D721Med (cell line): ENCODE measurements around the gene RYR1.
"Not testable (repeated sequence)": the region's sequence is repeated elsewhere in the genome, so short reads cannot be mapped to it uniquely, and the experiment has no call there.

Experiments used
- DNase-seq: peaks from one replicate; pipeline ENCODE4 v3.0.0; 2011; ENCODE audit warnings: low spot score; ENCODE audit not compliant: insufficient read length
- FAIRE-seq: peaks from 2 replicates; lab custom pipeline; 2011; peaks lifted over from hg19 to GRCh38; lab: Jason Lieb, UNC
- TF ChIP-seq, protein P1 (sequence below): IDR thresholded peaks from 2 replicates; pipeline ENCODE4 v1.5.1; 2012; ENCODE audit warnings: mild to moderate bottlenecking, control low read depth; ENCODE audit not compliant: insufficient read depth; ENCODE audit errors: missing control alignments

RYR1 gene

DNA sequence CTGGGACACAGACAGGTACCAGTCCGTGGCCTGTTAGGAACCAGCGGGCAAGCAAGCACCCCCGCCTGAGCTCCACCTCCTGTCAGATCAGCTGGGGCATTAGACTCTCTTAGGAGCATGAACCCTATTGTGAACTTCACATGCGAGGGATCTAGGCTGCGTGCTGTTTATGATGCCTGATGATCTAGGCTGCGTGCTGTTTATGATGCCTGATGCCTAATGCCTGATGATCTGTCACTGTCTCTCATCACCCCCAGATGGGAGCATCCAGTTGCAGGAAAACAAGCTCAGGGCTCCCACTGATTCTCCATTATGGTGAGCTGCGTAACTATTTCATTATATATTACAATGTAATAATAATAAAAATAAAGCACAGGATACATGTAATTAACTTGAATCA lies 11.1 kb upstream of the RYR1 start:
- FAIRE-seq (no peak), DNase-seq (no peak)
- TF ChIP-seq, protein P1, sequence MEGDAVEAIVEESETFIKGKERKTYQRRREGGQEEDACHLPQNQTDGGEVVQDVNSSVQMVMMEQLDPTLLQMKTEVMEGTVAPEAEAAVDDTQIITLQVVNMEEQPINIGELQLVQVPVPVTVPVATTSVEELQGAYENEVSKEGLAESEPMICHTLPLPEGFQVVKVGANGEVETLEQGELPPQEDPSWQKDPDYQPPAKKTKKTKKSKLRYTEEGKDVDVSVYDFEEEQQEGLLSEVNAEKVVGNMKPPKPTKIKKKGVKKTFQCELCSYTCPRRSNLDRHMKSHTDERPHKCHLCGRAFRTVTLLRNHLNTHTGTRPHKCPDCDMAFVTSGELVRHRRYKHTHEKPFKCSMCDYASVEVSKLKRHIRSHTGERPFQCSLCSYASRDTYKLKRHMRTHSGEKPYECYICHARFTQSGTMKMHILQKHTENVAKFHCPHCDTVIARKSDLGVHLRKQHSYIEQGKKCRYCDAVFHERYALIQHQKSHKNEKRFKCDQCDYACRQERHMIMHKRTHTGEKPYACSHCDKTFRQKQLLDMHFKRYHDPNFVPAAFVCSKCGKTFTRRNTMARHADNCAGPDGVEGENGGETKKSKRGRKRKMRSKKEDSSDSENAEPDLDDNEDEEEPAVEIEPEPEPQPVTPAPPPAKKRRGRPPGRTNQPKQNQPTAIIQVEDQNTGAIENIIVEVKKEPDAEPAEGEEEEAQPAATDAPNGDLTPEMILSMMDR, result no peak

DNA sequence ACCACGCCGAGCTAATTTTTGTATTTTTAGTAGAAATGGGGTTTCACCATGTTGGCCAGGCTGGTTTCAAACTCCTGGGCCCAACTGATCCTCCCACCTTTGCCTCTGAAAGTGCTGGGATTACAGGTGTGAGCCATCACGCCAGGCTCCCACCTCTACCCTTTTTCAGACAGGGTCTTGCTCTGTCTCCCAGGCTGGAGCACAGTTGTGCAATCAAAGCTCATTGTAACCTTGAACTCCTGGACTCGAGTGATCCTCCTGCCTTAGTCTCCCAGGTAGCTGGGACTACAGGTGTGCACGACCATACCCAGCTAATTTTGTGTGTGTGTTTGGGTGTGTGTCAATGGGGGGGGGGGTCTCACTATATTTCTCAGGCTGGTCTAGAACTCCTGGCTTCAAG lies 9.2 kb upstream of the RYR1 start:
- FAIRE-seq (no peak), DNase-seq (no peak)
- TF ChIP-seq, protein P1, result no peak

DNA sequence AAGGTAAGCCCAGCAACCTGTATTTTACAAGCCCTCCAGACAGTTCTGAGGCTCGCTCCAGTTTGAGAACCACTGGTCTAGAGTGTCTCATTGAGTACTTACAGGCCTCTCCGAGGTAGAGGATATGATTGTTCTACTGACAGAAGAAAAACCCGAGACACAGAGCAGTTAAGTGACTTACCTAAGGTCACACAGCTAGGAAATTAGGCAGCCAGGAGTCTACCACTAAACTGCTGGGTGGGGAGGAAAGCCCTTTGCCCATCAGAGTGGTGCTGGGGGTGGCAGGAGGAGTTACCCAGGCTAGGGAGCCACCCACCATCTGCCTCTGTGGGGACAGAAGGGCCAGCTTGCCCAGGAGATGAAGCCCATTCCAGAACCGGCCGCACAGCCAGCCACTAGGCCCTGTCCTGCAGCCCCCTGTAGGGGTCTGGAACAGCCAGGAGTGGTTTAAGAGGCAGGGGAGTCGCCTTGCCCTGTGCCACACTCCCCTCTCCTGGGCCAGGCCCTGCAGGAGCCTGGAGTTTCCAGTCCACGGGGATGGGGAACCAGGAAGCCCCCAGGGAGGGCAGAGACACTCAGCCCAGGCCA lies 8.2 kb upstream of the RYR1 start:
- DNase-seq (no peak), FAIRE-seq (no peak)

DNA sequence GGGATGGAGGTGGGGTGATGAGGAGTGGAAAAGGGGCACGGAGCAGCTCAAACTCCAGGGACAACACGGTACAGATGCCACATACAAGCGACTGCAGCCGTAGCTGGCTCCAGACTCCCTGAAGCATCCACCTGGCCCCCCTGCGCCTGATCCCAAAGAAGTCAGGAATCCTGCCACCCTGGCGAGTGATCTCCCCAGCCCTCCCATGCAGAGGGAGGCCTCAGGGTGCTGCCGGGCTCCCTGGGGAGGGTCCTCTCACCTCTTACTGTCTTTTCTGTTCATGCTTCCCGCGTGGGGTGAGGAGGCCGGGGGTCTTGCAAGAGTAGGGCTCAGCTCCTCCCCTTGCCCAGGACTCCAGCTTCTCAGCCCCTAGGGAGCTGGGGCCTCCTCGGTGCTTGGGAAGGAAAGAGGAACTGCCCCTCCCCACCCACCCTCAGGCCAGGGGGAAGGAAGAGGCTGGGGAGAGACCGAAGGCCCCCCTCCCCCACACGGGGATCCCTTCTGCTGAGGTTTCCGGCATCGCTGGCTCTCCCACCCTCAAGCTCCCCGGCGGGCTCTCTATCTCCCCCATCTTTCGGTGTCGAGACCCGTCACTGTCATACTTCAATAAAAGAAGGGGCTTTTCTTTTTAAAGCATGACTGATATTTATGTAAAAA lies 7.6 kb upstream of the RYR1 start, which contains the start of gene RASGRP4:
Gene RASGRP4 (minus strand): TSS at position 410 of the 657 bp plus-strand sequence. CDS start 128 bp downstream, at position 282.
- TF ChIP-seq, protein P1, result no peak
- FAIRE-seq (no peak), DNase-seq (no peak)

More for the DNA sequence above, 8.2 kb upstream of the RYR1 start:
- TF ChIP-seq, protein P1, result no peak

DNA sequence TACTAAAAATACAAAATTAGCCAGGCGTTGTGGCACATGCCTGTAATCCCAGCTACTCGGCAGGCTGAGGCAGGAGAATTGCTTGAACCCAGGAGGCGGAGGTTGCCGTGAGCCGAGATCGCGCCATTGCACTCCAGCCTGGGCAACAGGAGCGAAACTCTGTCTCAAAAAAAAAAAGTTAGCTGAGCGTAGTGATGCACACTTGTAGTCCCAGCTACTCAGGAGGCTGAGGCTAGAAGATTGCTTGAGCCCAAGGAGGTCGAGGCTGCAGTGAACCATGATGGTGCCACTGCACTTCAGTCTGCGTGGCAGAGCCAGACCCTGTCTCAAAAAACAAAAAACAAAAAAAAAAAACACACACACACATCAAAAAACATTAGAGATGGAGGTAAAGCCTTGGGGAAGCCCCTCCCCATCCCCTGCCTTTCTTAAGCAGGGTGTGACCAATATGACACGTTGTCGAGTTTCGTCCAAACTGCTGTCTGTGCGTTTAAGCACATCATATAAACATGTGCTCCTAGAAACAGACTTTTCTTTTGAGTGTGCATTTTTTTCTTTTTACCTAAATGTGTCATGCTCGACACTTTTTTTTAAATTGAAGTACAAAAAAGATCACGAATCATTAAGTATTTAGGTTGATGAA lies 6.3 kb upstream of the RYR1 start:
- DNase-seq, FAIRE-seq: not testable (repeated sequence)

DNA sequence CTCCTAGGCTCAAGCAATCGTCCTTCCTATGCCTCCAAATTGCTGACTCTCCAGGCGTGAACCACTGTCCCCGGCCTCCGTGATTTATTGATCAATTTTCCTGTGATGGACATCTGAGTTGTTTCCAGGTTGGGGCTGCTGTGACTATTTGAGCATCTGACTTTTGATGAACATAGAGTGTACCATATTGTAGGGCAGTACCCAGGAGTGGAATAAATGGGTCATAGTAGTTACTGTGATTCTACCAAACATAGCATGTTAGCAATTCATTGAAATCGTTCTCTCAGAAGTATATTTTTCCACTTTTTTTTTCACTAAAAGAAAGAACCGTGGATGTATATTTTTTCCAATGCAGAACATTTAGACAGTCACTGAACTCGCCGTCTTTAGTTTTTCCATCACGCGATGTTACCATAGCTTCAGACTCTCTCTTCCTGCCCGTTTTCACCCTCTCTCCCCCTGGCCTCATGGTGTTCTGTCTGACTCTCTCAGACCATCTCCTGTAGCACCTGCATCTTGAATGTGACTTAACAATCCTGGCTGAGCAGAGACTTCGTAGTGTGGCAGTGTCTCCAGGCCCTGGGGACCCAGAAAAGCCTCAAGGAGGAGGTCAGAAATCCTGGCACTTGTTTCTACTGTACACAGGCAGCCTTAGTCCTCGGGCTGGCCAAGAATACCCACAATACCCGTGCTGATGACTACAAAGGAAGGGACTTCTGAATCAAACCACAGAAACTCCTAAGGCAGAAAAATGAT lies 4.3 kb upstream of the RYR1 start:
- FAIRE-seq, result no peak
- no peak for DNase-seq
- TF ChIP-seq, protein P1, result no peak

DNA sequence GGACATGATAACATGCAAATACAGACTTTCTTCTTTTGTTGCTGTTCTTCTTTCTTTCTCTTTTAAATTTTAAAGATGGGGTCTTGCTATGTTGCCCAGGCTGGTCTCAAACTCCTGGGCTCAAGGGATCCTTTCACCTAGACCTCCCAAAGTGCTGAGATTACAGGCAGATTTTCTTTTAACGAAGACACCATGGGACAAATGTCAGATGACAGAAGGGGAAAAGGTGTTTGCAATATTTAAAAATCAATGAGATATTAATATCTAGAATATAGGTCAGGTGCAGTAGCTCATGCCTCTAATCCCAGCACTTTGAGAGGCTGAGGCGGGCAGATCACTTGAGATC lies 3.7 kb upstream of the RYR1 start:
- FAIRE-seq, result no peak
- DNase-seq, result no peak
- TF ChIP-seq, protein P1, result no peak
